GM11168 (cell line): ENCODE results near the gene PGR.

ENCODE experiments used
- in situ Hi-C: fragments of 300-500 bp; cut with MboI; formaldehyde crosslinking; loops from one replicate; pipeline ENCODE4 v1.12.0; 2022; ENCODE audit warnings: low sequenced_read_pairs; ENCODE audit not compliant: unreplicated experiment

Gene PGR

GRCh38 chr11:101083335-101083734, 46.3 kb downstream of the PGR start:
- in situ Hi-C loops, result no loop called here

GRCh38 chr11:101082813-101083212, 46.8 kb downstream of the PGR start:
- in situ Hi-C loops, result no loop called here

- in situ Hi-C loops, result no loop called here
These were observed 65.9 kb downstream of the PGR start for GRCh38 chr11:101063706-101064105.

- in situ Hi-C loops, result no loop called here
These were observed 68.0 kb downstream of the PGR start for GRCh38 chr11:101061606-101062005.

- in situ Hi-C loops, result no loop called here
These were observed 70.3 kb downstream of the PGR start for GRCh38 chr11:101059331-101059730.

- in situ Hi-C loops, result no loop called here
These were observed 76.1 kb downstream of the PGR start for GRCh38 chr11:101053492-101053891.

GRCh38 chr11:101051677-101052076, 77.9 kb downstream of the PGR start:
- in situ Hi-C loops, result no loop called here

DNA sequence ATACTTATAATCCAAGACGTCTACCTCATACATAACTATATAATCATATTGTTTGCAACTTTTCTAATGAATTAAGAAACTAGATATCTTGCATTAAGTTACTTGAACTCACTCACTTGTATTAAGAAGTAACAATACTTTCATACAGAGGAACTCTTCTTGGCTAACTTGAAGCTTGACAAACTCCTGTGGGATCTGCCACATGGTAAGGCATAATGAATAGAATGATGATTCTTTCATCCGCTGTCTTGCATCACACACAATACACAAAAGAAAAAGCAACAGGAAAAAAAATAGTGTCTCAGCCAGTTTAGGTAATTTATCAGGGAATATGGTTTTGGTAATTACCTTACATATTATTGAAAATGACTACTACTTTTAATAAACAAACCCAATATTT, 79.8 kb downstream of the PGR start:
- in situ Hi-C loops, result no loop called here

DNA sequence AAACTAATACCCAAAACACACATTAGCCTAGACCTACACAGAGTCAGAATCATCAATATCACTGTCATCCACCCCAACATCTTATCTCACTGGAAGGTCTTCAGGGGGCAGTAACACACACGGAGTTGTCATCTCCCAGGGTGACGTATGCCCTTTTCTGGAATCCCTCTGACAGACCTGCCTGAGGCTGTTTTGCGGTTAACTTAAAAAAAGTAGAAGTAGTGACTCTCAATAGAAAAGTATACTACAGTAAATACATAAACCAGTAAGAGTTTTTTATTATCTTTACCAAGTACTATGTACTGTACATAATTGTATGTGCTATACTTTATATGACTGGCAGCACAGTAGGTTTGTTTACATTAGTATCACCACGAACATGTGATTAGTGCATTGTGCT, 80.5 kb downstream of the PGR start:
- in situ Hi-C loops, result no loop called here

DNA sequence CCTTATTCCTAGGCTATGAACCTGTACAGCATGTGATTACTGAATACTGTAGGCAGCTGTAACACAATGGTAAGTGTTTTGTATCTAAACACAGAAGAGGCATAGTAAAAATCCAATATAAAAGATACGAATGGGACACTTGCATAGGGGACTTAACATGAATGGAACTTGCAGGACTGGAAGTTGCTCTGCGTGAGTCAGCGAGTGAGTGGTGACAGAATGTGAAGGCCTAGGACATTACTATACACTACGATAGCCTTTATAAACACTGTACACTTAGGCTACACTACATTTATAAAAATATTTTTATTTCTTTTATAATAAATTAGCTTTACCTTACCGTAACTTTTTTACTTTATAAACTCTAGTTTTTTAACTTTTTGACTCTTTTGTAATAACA, 81.1 kb downstream of the PGR start:
- in situ Hi-C loops, result no loop called here

GRCh38 chr11:101046947-101047346, 82.7 kb downstream of the PGR start:
- in situ Hi-C loops, result no loop called here

- in situ Hi-C loops, result no loop called here
These were observed 84.2 kb downstream of the PGR start for GRCh38 chr11:101045415-101045814.

GRCh38 chr11:101043940-101044339, 85.7 kb downstream of the PGR start:
- in situ Hi-C loops, result no loop called here

DNA sequence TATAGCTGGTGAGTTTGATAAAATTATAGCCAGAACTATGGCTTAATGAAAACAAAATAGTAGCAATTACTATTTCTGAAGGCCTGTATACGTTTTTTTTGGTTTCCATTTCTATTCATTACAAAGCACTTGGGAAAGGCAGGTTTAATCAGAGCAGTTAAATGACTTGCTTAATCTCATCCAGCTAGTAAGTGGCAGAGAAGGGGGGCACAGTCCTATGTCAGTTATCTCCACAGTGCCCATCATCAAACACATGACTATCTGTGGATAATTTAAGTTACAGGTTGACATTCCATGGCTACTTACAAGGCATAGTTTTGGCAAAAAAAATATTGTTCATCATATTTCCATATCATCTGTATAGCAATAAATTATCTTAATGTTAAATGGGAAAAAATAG, 93.7 kb downstream of the PGR start:
- in situ Hi-C loops, result no loop called here

DNA sequence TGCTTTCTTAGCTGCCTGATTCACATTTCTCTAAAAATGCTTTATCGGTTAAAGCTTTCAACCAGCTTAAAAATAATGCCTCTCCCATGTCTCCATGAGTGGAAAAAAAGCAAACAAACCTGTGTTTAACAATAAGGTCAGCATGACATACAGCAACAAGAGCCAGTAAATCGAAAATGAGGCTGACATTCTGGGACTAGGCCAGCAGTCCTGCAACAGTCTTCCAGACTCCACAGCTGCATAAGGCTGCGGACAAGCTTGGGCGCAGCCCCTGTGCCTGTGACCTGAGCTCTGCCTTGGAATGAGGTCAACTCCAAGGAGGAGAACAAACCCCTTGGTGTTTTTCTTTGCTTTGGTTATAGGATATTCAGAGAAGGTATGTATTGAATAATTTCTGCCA, 95.5 kb downstream of the PGR start:
- in situ Hi-C loops, result no loop called here

GRCh38 chr11:101032991-101033390, 96.6 kb downstream of the PGR start:
- in situ Hi-C loops, result no loop called here

GRCh38 chr11:101031713-101032112, 97.9 kb downstream of the PGR start:
- in situ Hi-C loops, result no loop called here

GRCh38 chr11:101030692-101031091, 98.9 kb downstream of the PGR start:
- in situ Hi-C loops, result no loop called here

DNA sequence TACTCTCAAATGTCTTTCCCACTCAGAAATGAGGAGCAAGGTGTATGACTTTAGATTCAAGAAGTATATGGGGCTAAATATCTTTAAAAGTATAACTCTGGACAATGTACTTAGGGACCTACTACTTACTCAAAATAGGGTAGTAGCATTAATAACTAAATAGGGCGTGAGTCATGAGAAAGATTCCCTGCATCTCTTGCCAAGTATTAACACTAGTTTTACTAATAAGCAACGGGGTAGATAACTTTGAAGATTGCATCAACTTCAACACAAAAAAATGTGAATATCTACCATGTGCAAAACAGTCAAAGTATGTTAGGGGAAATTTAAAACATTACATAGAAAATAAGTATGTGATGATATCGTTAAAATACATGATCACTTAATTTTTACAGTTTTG, 99.6 kb downstream of the PGR start:
- in situ Hi-C loops, result no loop called here

GRCh38 chr11:101028644-101029043, 101.0 kb downstream of the PGR start:
- in situ Hi-C loops, result no loop called here

DNA sequence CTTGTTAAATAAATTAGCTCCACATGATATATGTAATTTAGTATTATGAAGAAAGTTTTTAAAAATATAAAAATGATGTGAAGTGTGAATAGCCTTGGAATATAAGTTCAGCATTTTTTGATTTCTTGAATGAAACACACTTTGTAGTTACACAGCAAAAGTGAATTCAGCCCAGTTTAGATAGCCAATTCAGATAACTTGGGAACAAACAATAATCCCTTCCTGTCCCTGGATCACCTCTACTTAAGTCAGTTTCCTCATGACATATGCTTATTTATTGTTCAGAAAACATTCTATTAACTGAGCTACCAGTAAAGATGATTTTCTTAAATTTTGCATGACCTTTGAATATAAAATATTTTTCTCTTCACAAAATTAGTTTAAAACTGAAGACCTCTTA, 107.4 kb downstream of the PGR start:
- in situ Hi-C loops, result no loop called here

DNA sequence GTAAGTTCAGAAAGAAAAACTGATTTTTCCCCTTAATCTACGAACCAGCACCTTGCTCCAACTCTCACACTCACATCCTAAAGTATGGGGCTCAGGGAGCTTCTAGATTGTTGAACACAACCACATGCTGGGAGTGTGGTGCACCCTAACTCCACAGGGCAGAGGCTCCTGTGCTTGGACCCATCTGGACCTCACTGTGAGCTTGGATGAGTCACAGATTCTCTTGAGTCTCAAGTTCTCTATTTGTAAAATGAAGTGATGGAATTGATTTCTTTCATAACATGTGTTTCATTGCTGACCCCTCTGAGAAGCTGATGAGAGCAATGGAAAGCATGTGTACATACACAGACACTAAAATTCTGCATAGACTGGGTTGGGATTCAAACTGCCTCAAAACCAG, 109.7 kb downstream of the PGR start:
- in situ Hi-C loops, result no loop called here

DNA sequence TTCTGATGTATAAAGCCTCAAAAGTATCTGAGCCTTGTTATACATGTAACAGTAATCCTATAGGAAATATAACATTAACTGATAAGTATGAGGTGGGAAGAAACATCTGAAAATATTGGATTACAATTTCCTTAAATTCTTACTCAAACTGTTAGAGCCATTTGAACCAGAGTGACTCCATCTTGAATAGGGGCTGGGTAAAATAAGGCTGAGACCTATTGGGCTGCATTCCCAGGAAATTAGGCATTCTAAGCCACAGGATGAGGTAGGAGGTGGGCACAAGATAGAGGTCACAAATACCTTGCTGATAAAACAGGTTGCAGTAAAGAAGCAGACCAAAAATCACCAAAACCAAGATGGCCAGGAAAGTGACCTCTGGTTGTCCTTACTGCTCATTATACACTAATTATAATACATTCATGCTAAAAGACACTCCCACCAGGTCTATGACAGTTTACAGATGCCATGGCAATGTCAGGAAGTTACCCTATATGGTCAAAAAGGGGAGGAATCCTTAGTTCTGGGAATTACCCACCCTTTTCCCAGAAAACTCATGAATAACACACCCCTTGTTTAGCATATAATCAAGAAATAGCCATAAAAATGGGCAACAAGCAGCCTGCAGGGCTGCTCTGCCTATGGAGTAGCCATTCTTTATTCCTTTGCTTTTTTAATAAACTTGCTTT, 114.9 kb downstream of the PGR start:
- in situ Hi-C loops, result no loop called here
